HG02970 (cell line): Measurements from ENCODE around the gene TMBIM4.
"Not testable (repeated sequence)": the region's sequence is repeated elsewhere in the genome, so short reads cannot be mapped to it uniquely, and the experiment has no call there.

Experiments
- ATAC-seq: cut with Tn5 transposase; IDR thresholded peaks from one replicate; pipeline ENCODE4 v1.9.1; 2021; ENCODE audit warnings: mild to moderate bottlenecking, moderate library complexity, moderate number of reproducible peaks; ENCODE audit not compliant: unreplicated experiment, low FRiP score

The TMBIM4 gene, protein sequence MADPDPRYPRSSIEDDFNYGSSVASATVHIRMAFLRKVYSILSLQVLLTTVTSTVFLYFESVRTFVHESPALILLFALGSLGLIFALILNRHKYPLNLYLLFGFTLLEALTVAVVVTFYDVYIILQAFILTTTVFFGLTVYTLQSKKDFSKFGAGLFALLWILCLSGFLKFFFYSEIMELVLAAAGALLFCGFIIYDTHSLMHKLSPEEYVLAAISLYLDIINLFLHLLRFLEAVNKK

DNA sequence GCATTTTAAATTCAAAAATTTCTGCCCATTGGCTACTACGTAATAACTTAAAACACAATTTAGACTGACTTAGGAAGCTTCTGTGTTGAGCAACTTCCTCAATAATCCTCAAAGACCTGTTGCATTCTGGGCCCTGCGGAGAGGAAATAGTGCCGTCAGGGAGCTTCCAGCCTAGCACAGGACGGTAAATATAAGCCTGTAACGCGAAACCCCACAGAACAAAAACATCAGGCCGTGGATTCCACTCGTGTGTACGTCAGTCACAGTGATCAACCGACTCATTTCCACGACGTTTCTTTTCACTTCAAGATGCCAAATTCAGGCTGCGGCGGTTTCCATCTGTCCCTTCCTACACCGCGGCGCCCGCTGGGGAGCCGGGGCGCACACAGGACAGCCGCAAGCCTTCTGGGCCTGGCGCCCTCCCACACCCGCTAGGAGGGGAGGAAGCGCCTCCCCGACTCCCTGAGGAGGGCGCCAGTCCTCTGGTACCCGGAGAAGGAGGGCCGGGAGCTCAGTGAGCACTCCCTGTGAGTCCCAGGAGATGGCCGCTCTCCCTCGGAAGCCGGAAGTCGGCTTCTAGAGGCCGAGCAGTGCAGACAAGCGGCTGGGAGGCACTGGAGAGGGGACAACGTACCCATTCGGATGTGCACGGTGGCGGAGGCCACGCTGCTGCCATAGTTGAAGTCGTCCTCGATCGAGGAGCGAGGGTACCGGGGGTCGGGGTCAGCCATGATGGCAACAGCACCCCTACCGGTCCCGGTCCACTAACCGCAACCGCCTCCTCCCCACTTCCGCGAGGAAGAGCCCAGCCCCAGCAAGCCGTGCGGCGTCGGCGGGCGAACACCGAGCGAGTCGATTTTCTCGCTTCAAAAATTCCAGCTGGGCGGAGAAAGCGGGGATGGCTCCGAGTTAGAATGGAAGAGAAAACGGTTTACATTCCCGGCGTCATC lies at the start of gene TMBIM4:
Gene TMBIM4, minus strand, starts transcription at position 776 of the 950 bp plus-strand sequence. Its CDS starts 45 bp downstream, at position 731.
- ATAC-seq, result peak; percentile 89

DNA sequence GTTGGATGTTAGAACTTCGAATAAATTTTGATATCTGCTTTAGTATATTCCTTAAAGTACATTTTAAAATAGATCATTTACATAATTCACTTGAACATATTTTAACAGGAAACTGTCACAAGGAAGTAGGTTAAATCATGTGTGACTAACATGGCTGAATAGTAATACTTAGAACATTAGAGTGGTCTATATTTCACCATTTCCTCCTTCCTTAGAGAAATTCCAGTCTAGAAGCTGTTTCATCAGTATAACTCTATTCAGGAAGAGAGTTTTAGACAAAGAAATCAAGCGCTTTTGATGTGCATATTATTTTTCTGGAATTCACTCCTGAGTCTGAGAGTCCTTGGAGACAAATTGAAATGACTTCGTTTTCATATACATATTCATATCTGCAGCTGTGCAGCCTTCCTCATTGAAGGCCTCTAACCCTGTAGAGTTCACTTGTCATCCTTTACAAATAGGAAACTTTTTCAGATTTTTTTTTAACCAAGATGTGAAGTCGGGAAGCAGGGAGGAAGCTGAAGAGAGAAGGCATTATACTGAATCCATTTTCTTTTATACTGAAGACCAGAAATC lies 47.6 kb upstream of the TMBIM4 start:
- no peak for ATAC-seq

GRCh38 chr12:66213011-66213410 lies 43.2 kb upstream of the TMBIM4 start:
- not testable (repeated sequence) for ATAC-seq

DNA sequence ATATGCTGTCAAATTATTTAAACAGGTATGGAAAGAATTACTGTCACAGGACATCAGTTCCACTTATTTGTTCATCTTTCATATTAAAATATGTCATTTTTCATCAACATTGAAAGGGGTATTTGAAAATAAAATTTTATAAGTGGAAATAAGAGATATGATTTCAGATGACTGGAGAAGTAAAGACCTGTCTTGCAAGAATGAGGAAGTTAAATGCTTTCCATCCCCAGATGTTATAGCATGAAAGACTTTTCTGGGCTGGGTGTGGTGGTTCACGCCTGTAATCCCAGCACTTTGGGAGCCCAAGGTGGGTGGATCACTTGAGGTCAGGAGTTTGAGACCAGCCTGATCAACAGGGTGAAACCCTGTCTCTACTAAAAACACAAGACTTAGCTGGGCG lies 41.8 kb upstream of the TMBIM4 start:
- ATAC-seq, result not testable (repeated sequence)

GRCh38 chr12:66210840-66211239 lies 41.0 kb upstream of the TMBIM4 start:
- ATAC-seq, result no peak

- no peak for ATAC-seq
These were observed 36.3 kb upstream of the TMBIM4 start for GRCh38 chr12:66206141-66206540.

DNA sequence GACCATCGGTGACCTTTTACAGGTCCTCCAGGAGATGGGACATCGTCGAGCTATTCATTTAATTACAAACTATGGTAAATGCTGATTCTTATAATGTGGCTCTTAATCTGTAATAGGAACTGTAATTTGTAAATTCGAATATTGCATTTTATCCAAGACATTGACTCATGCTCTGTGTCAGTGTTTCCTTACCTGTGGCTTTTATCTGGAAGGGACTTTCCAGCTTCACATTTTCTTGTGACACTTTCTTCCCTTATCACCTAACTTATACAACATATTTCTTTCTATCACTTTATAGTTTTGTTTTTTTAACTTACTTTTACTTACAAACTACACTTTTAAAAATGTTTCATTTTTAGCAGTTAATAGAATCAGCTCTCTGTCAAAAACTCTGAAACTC lies 34.0 kb upstream of the TMBIM4 start:
- ATAC-seq, result no peak

DNA sequence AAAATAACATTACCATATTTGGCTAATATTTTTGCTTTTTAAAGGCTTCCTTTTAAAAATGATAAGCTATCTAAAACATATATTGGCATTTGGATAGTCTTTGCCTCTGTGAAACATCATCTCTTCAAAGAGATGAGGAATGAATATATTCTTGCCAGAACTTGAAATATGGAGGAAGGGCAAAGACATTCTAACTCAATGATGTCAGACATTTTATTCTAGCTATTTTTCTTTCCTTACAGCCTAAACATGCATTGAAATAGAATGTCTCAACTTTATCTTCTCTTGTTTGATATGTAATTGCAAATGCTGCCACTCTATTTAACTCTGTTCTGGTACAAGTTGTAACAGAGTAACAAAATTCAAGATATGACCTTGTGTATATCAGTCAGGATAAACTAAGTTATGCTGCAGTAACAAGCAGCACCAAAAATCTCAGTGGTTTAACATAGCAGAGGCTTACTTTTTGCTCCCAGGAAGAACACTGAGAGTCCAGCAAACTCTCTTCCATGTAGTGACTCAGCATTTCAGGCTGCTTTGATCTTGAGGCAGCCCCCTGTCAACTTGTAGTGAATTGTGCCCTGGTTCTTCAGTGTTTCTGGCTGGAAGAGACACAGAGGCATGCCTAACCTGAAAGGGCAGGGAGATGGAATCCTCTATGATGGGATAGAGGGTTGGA lies 30.2 kb upstream of the TMBIM4 start:
- ATAC-seq, result no peak

GRCh38 chr12:66199141-66199540 lies 29.3 kb upstream of the TMBIM4 start:
- ATAC-seq, result no peak

- no peak for ATAC-seq
These were observed 27.7 kb upstream of the TMBIM4 start for GRCh38 chr12:66197495-66197921.

- ATAC-seq, result peak; percentile 60
These were observed 27.0 kb upstream of the TMBIM4 start for GRCh38 chr12:66196806-66197205.

DNA sequence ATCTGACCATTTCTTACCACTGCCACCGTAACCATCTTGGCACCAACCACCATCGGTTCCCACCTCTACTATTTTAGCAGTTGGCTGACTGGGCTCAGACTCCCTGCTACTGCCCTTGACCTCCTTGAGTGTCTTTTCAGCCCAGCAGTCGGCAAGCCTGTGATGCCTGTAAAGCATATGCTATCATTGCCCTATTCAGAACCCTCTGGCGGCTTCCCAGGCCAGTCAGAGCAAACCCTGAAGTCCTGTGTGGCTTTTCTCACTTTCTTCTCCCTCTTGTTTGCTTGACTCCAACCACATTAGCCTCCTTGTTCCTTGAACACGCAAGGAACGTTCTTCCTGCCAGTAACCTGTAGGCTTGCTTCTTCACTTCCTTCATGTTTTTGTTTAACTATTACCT lies 25.4 kb upstream of the TMBIM4 start:
- no peak for ATAC-seq

- ATAC-seq, result no peak
These were observed 24.3 kb upstream of the TMBIM4 start for GRCh38 chr12:66194122-66194521.

- ATAC-seq, result no peak
These were observed 21.8 kb upstream of the TMBIM4 start for GRCh38 chr12:66191547-66192126.

GRCh38 chr12:66190519-66191370 lies 20.9 kb upstream of the TMBIM4 start:
- no peak for ATAC-seq

GRCh38 chr12:66189889-66190288 lies 20.1 kb upstream of the TMBIM4 start:
- ATAC-seq, result no peak

DNA sequence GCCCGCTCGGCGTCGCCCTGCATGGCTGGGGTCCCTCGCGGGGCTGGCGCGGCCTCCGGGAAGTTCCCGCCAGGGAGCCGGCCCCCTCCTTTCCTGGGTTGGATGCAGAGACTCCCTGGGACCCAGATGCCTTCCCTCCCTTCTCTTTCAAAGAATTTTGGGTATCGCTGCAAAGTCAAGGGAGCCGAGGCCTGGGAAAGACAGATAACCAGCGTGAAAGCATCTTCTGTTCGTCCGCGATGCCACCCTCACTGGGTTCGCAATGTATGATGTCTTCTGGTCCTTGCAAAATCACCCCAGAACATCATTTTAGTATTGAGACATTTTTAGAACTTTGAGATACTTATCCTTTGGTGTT lies 19.7 kb upstream of the TMBIM4 start:
- ATAC-seq, result no peak

DNA sequence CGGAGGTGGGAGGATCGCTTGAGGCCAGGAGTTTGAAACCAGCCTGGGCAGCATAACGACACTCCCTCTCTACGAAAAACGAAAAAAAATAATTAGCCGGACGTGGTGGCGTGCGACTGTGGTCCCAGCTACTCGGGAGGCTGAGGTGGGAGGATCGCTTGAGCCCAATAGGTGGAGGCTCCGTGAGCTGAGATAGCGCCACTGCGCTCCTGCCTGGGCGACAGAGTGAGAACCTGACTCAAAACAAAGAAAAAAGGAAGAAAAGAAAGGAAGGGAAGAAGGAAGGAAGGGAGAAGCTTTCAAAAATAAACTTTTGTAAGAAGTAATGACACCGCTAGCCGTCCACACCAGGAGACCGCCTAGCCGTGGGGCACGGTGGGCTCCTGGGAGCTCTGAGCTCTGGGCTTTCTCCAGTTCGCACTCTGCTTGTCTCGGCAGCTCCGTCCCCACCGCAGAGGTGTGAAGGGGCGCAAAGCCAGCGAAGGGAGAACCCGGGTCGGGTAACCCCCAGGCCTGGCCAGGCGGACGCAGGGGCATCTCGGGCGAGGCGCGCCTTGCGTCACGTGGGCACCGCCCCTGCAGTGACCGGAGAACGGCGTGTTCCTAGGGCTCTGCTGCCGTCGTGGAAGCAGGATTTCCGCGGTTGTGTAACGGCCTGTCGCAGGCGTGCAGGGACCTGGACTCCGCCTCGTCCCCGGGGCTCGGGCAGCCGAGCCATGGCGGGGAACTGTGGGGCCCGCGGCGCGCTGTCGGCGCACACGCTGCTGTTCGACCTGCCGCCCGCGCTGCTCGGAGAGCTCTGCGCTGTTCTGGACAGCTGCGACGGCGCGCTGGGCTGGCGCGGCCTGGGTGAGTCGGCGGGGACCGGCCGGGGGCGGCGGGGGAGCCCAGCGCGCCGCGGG lies 19.0 kb upstream of the TMBIM4 start, which contains the start of gene IRAK3:
Gene IRAK3, plus strand, starts transcription at position 631 of the 902 bp plus-strand sequence. Its CDS starts 86 bp downstream, at position 717.
- ATAC-seq, result peak; percentile 52
